SK-N-SH treated with all-trans-retinoic acid at 6 μM for 48 hours (cell line): ENCODE data around the gene RPS6KB2.

Experiments
- ATAC-seq: fragments of 200-7000 bp; cut with Tn5 transposase; 3 replicates; pipeline ENCODE4 v1.9.1; 2020; ENCODE audit warnings: mild to moderate bottlenecking, moderate library complexity
- ARNTL ChIP-seq: fragments of 450-650 bp; formaldehyde crosslinking; IDR thresholded peaks from 2 replicates; pipeline ENCODE4 v1.5.0; 2020; ENCODE audit warnings: low read depth, mild to moderate bottlenecking, moderate library complexity, borderline replicate concordance
- BACH2 ChIP-seq: fragments of 250-450 bp; sonication (Bioruptor Pico); IDR thresholded peaks from 2 replicates; pipeline ENCODE4 v1.9.0; 2021; ENCODE audit warnings: mild to moderate bottlenecking, borderline replicate concordance
- CSDC2 ChIP-seq: fragments of 250-450 bp; sonication (Bioruptor Pico); IDR thresholded peaks from 2 replicates; pipeline ENCODE4 v1.5.0; 2020; ENCODE audit warnings: mild to moderate bottlenecking, moderate library complexity
- ESRRG ChIP-seq: fragments of 250-450 bp; sonication (Bioruptor Pico); IDR thresholded peaks from 2 replicates; pipeline ENCODE4 v1.6.1; 2021; ENCODE audit warnings: mild to moderate bottlenecking
- GLIS3 ChIP-seq: fragments of 250-450 bp; sonication (Bioruptor Pico); IDR thresholded peaks from 2 replicates; pipeline ENCODE4 v1.5.0; 2020; ENCODE audit warnings: mild to moderate bottlenecking, moderate library complexity
- ISL1 ChIP-seq: fragments of 250-450 bp; sonication (Bioruptor Pico); IDR thresholded peaks from 2 replicates; pipeline ENCODE4 v2.1.2; 2022; ENCODE audit warnings: mild to moderate bottlenecking, moderate library complexity
- OSR1 ChIP-seq: fragments of 250-450 bp; sonication (Bioruptor Pico); IDR thresholded peaks from 2 replicates; pipeline ENCODE4 v1.8.0; 2022; ENCODE audit warnings: moderate library complexity, mild to moderate bottlenecking, inconsistent platforms
- PATZ1 ChIP-seq: fragments of 250-450 bp; sonication (Bioruptor Pico); IDR thresholded peaks from 2 replicates; pipeline ENCODE4 v1.8.0; 2020; ENCODE audit warnings: mild to moderate bottlenecking, moderate library complexity, borderline replicate concordance
- PPARA ChIP-seq: fragments of 250-450 bp; sonication (Bioruptor Pico); IDR thresholded peaks from 2 replicates; pipeline ENCODE4 v1.5.0; 2020; ENCODE audit warnings: mild to moderate bottlenecking, borderline replicate concordance
- RARB ChIP-seq: fragments of 250-450 bp; sonication (Bioruptor Pico); IDR thresholded peaks from 2 replicates; pipeline ENCODE4 v1.8.0; 2021; ENCODE audit warnings: mild to moderate bottlenecking, moderate library complexity
- SNAI2 ChIP-seq: fragments of 250-450 bp; sonication (Bioruptor Pico); IDR thresholded peaks from 2 replicates; pipeline ENCODE4 v1.5.0; 2020; ENCODE audit warnings: mild to moderate bottlenecking, moderate library complexity
- TCF4 ChIP-seq: fragments of 250-450 bp; sonication (Bioruptor Pico); IDR thresholded peaks from 2 replicates; pipeline ENCODE4 v1.8.0; 2021; ENCODE audit warnings: mild to moderate bottlenecking, moderate library complexity, borderline replicate concordance
- TSHZ2 ChIP-seq: fragments of 250-450 bp; sonication (Bioruptor Pico); IDR thresholded peaks from 2 replicates; pipeline ENCODE4 v1.5.0; 2020; ENCODE audit warnings: mild to moderate bottlenecking, moderate library complexity
- ZC3H10 ChIP-seq: fragments of 250-450 bp; sonication (Bioruptor Pico); IDR thresholded peaks from 2 replicates; pipeline ENCODE4 v1.5.1; 2021; ENCODE audit warnings: mild to moderate bottlenecking, moderate library complexity
- ZFP3 ChIP-seq: fragments of 250-450 bp; sonication (Bioruptor Pico); IDR thresholded peaks from 2 replicates; pipeline ENCODE4 v1.5.0; 2020; ENCODE audit warnings: mild to moderate bottlenecking, moderate library complexity
- ZFP30 ChIP-seq: fragments of 450-650 bp; formaldehyde crosslinking; IDR thresholded peaks from 2 replicates; pipeline ENCODE4 v1.5.0; 2022; ENCODE audit warnings: mild to moderate bottlenecking, moderate library complexity
- ZNF565 ChIP-seq: fragments of 450-650 bp; formaldehyde crosslinking; conservative IDR thresholded peaks from 2 replicates; pipeline ENCODE4 v1.5.0; 2020; ENCODE audit warnings: low read depth, mild to moderate bottlenecking, moderate library complexity
- ZNF70 ChIP-seq: fragments of 450-650 bp; formaldehyde crosslinking; IDR thresholded peaks from 2 replicates; pipeline ENCODE4 v1.5.0; 2020; ENCODE audit warnings: mild to moderate bottlenecking, moderate library complexity
- ZNF8 ChIP-seq: fragments of 450-650 bp; formaldehyde crosslinking; IDR thresholded peaks from 2 replicates; pipeline ENCODE4 v1.5.0; 2020; ENCODE audit warnings: mild to moderate bottlenecking, moderate library complexity
- TF ChIP-seq, protein P1 (sequence below): fragments of 250-450 bp; sonication (Bioruptor Pico); IDR thresholded peaks from 2 replicates; pipeline ENCODE4 v1.5.1; 2020; ENCODE audit warnings: low read depth, mild to moderate bottlenecking, moderate library complexity
- TF ChIP-seq, protein P2 (sequence below): fragments of 250-450 bp; sonication (Bioruptor Pico); IDR thresholded peaks from 2 replicates; pipeline ENCODE4 v1.5.1; 2021; ENCODE audit warnings: mild to moderate bottlenecking, moderate library complexity

RPS6KB2 gene

DNA sequence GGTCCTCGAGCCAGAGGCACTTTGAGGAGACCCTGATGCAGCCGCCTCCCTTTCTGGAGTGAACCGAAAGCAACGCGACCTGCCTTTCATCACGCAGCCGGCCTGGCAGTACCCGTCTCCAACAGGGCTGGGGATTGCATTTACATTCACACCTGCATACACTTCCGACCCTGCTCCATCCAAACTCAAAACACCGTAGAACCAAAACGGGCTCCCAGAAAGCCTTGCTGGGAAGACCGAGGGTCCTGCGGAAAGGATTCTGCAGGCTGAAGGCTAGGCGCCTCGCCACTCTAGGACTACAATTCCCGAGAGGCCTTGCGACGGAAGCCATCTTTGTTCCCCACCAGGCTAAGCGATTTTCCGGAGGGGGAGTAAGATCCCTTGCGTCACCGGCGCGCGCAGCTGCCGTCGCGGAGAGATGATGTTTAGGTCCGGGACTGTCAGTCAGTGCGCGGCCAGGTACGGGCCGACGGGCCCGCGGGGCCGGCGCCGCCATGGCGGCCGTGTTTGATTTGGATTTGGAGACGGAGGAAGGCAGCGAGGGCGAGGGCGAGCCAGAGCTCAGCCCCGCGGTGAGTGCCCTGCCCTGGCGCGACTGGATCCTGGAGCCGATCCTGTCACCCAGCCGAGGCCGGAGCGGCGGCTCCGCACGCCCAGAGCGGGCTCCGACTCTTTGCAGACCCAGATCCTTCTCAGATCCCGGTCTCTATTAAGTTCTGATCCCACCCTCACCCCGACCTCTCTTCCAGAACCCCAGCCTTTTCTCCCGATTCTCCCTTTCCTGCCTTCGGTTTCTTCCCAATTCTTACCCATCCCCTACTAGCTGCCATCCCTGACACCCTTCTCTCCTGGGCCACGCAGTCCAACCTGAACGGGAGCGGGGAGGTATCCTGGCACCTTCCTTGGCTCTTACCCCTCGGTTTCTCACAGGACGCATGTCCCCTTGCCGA, at the start of gene RPS6KB2:
RPS6KB2 (plus strand) TSS at position 443 of the 950 bp plus-strand sequence; CDS start at position 495, 52 bp downstream.
- no peak for TF ChIP-seq ZNF70
- TF ChIP-seq TSHZ2 (CRISPR knock-in tag), result 0 out of 2 replicates have a peak, but pooled peaks have one; percentile 50
- TF ChIP-seq, all 23 proteins: peak for 1
- peak; percentile 93 for ATAC-seq

DNA sequence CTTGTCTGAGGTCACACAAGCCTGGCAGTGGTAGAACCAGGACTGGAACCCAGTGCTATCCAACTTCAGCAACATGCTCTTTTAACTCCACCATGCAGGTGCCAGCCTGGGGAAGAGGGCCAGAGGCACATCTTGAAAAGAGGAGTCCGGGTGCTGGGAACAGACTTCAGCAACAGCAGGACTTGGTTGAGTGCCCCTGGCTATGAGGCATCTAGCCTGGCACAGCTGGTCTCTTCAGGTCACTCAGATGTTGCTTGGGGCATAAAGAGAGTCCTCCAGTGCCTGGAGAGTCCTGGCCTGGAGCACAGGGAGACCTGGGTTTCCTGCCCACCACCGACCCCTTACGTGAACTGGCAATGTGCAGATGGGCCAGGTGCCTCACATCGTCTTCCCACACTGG, 49.8 kb upstream of the RPS6KB2 start:
- TF ChIP-seq RARB (no peak), BACH2 (CRISPR knock-in tag) (no peak), TSHZ2 (CRISPR knock-in tag) (no peak), ZFP3 (no peak), TCF4 (CRISPR knock-in tag) (no peak), ZNF70 (no peak), ZNF565 (CRISPR knock-in tag) (no peak), CSDC2 (no peak), PPARA (CRISPR knock-in tag) (no peak), ZC3H10 (CRISPR knock-in tag) (no peak), OSR1 (CRISPR knock-in tag) (no peak), ZFP30 (CRISPR knock-in tag) (no peak), SNAI2 (CRISPR knock-in tag) (no peak), GLIS3 (CRISPR knock-in tag) (no peak), ESRRG (no peak), ISL1 (CRISPR knock-in tag) (no peak), PATZ1 (CRISPR knock-in tag) (no peak)
- TF ChIP-seq, protein P1, sequence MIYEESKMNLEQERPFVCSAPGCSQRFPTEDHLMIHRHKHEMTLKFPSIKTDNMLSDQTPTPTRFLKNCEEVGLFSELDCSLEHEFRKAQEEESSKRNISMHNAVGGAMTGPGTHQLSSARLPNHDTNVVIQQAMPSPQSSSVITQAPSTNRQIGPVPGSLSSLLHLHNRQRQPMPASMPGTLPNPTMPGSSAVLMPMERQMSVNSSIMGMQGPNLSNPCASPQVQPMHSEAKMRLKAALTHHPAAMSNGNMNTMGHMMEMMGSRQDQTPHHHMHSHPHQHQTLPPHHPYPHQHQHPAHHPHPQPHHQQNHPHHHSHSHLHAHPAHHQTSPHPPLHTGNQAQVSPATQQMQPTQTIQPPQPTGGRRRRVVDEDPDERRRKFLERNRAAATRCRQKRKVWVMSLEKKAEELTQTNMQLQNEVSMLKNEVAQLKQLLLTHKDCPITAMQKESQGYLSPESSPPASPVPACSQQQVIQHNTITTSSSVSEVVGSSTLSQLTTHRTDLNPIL (CRISPR knock-in tag), result no peak
- TF ChIP-seq, all 23 proteins: peak for 0
- no peak for ATAC-seq

- peak; percentile 65 for ATAC-seq
These were observed 48.9 kb upstream of the RPS6KB2 start for GRCh38 chr11:67379061-67380058.

More at GRCh38 chr11:67379061-67380058, 48.9 kb upstream of the RPS6KB2 start:
- TF ChIP-seq BACH2 (CRISPR knock-in tag) (no peak), OSR1 (CRISPR knock-in tag) (no peak), ZNF8 (CRISPR knock-in tag) (no peak), ZNF565 (CRISPR knock-in tag) (no peak), CSDC2 (no peak), RARB (no peak), PPARA (CRISPR knock-in tag) (no peak), TCF4 (CRISPR knock-in tag) (no peak), TSHZ2 (CRISPR knock-in tag) (no peak), ISL1 (CRISPR knock-in tag) (no peak), ARNTL (CRISPR knock-in tag) (no peak), ZFP3 (no peak)
- TF ChIP-seq, protein P2, sequence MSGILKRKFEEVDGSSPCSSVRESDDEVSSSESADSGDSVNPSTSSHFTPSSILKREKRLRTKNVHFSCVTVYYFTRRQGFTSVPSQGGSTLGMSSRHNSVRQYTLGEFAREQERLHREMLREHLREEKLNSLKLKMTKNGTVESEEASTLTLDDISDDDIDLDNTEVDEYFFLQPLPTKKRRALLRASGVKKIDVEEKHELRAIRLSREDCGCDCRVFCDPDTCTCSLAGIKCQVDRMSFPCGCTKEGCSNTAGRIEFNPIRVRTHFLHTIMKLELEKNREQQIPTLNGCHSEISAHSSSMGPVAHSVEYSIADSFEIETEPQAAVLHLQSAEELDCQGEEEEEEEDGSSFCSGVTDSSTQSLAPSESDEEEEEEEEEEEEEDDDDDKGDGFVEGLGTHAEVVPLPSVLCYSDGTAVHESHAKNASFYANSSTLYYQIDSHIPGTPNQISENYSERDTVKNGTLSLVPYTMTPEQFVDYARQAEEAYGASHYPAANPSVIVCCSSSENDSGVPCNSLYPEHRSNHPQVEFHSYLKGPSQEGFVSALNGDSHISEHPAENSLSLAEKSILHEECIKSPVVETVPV, result no peak
